A673 (cell line): Measurements from ENCODE around the gene OR1Q1.

Source experiments
- CTCF ChIP-seq: fragments of 300-800, 200-600 bp; sonication (generic); conservative IDR thresholded peaks from 2 replicates; pipeline ENCODE4 v1.5.1; 2017; ENCODE audit warnings: low read depth, mild to moderate bottlenecking, antibody characterized with exemption, low read length, moderate library complexity, mixed read lengths
- EZH2 ChIP-seq: fragments of 200-600 bp; sonication (generic); IDR thresholded peaks from 2 replicates; pipeline ENCODE4 v1.6.1; 2017; ENCODE audit warnings: borderline replicate concordance, low read depth, mild to moderate bottlenecking, mixed read lengths, antibody characterized with exemption, low read length; ENCODE audit not compliant: poor library complexity, severe bottlenecking

GRCh38 chr9:122661416-122661815 lies 46.9 kb downstream of the OR1Q1 start, which contains the start of gene OR1L1:
- no peak for TF ChIP-seq EZH2
- no peak for TF ChIP-seq CTCF
